SU-DHL-6 (cell line): ENCODE data around the gene EDRF1.
A peak's percentile ranks its signal among the peaks of the same experiment; 100 is the strongest.

ENCODE experiments used
- H2AFZ ChIP-seq: fragments of 200-600 bp; sonication (generic); 2 replicates; pipeline ENCODE4 v1.6.1; 2014; ENCODE audit warnings: low read depth, mild to moderate bottlenecking, moderate library complexity, mixed read lengths, antibody characterized with exemption, low read length; ENCODE audit not compliant: severe bottlenecking
- H3F3A ChIP-seq: fragments of 200-600 bp; shearing (Covaris generic); 2 replicates; pipeline ENCODE4 v1.6.0; 2016; ENCODE audit warnings: antibody characterized with exemption, mild to moderate bottlenecking; ENCODE audit not compliant: insufficient read depth
- H3K27ac ChIP-seq: fragments of 200-600 bp; sonication (generic); 2 replicates; pipeline ENCODE4 v1.5.1; 2016; ENCODE audit warnings: low read depth, mild to moderate bottlenecking, low read length, moderate library complexity, mixed read lengths
- H3K27me3 ChIP-seq: fragments of 200-600 bp; sonication (generic), shearing (Covaris generic); 2 replicates; pipeline ENCODE4 v1.6.0; 2014; ENCODE audit warnings: mild to moderate bottlenecking, low read length
- H3K36me3 ChIP-seq: fragments of 200-600 bp; sonication (generic); 2 replicates; pipeline ENCODE4 v1.6.1; 2014; ENCODE audit warnings: mild to moderate bottlenecking, low read length, mixed read lengths
- H3K4me2 ChIP-seq: fragments of 300-600, 200-600 bp; shearing (Covaris generic), sonication (generic); 2 replicates; pipeline ENCODE4 v1.6.0; 2014; ENCODE audit warnings: low read length, low read depth, mild to moderate bottlenecking; ENCODE audit not compliant: poor library complexity, severe bottlenecking
- H3K4me3 ChIP-seq: fragments of 200-600 bp; sonication (generic); 2 replicates; pipeline ENCODE4 v1.5.1; 2014; ENCODE audit warnings: antibody characterized with exemption, low read length, mild to moderate bottlenecking, mixed read lengths; ENCODE audit not compliant: insufficient read depth, poor library complexity, severe bottlenecking
- H3K79me2 ChIP-seq: fragments of 200-600 bp; sonication (generic); 2 replicates; pipeline ENCODE4 v1.6.1; 2014; ENCODE audit warnings: mild to moderate bottlenecking, low read length, moderate library complexity; ENCODE audit not compliant: insufficient read depth
- H3K9ac ChIP-seq: fragments of 200-600 bp; sonication (generic); 2 replicates; pipeline ENCODE4 v1.7.0; 2014; ENCODE audit warnings: mild to moderate bottlenecking, low read length
- H3K9me2 ChIP-seq: fragments of 200-600 bp; sonication (generic); replicated peaks from 2 replicates; pipeline ENCODE4 v1.6.1; 2014; ENCODE audit warnings: low read length; ENCODE audit not compliant: insufficient read depth
- H3K9me3 ChIP-seq: fragments of 200-600 bp; sonication (generic); 2 replicates; pipeline ENCODE4 v1.6.1; 2014; ENCODE audit warnings: low read length, mixed read lengths; ENCODE audit not compliant: insufficient read depth
- H4K20me1 ChIP-seq: fragments of 200-600 bp; sonication (generic); 2 replicates; pipeline ENCODE4 v1.6.1; 2014; ENCODE audit warnings: low read depth, mild to moderate bottlenecking, antibody characterized with exemption, low read length, moderate library complexity, mixed read lengths
- EZH2phosphoT487 ChIP-seq: fragments of 200-600 bp; sonication (generic), shearing (Covaris generic); conservative IDR thresholded peaks from 2 replicates; pipeline ENCODE4 v1.6.1; 2018; ENCODE audit warnings: mild to moderate bottlenecking, antibody characterized with exemption, low read length, moderate library complexity, mixed read lengths
- TF ChIP-seq, protein P1 (sequence below): fragments of 200-600 bp; sonication (generic); IDR thresholded peaks from one replicate; pipeline ENCODE4 v1.5.1; 2017; ENCODE audit warnings: antibody characterized with exemption, mild to moderate bottlenecking, low read length, moderate library complexity; ENCODE audit not compliant: insufficient read depth, poor library complexity, severe bottlenecking

EDRF1 gene, protein sequence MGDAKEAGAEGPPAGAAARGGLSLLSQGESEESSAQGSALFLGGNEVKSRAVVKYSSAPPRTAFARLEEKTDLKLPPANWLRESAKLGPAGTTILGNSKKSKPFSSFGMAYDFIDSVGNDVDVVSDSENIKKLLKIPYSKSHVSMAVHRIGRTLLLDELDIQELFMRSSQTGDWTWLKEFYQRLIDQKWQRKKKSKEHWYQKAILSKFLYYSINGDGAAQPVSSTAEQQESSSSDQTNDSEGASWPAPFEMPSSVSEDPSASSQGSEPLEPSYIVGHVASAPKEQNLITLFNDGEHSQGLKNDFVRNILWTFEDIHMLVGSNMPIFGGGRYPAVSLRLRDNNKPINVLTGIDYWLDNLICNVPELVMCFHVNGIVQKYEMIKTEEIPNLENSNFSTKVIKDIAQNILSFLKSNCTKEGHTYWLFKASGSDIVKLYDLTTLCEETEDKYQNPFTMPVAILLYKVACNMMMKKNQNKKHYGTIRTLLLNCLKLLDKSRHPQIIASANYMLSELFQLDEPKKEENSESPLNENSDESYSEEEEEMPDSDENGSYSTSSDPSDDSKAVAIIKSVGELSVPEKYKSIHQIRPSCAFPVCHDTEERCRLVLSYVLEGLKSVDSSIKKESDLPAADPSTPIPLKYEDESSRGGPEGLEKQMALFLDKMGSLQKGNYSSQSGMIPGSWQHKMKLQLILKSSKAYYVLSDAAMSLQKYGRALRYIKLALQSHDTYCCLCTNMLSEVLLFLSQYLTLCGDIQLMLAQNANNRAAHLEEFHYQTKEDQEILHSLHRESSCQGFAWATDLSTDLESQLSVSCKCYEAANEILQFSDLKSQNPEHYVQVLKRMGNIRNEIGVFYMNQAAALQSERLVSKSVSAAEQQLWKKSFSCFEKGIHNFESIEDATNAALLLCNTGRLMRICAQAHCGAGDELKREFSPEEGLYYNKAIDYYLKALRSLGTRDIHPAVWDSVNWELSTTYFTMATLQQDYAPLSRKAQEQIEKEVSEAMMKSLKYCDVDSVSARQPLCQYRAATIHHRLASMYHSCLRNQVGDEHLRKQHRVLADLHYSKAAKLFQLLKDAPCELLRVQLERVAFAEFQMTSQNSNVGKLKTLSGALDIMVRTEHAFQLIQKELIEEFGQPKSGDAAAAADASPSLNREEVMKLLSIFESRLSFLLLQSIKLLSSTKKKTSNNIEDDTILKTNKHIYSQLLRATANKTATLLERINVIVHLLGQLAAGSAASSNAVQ

DNA sequence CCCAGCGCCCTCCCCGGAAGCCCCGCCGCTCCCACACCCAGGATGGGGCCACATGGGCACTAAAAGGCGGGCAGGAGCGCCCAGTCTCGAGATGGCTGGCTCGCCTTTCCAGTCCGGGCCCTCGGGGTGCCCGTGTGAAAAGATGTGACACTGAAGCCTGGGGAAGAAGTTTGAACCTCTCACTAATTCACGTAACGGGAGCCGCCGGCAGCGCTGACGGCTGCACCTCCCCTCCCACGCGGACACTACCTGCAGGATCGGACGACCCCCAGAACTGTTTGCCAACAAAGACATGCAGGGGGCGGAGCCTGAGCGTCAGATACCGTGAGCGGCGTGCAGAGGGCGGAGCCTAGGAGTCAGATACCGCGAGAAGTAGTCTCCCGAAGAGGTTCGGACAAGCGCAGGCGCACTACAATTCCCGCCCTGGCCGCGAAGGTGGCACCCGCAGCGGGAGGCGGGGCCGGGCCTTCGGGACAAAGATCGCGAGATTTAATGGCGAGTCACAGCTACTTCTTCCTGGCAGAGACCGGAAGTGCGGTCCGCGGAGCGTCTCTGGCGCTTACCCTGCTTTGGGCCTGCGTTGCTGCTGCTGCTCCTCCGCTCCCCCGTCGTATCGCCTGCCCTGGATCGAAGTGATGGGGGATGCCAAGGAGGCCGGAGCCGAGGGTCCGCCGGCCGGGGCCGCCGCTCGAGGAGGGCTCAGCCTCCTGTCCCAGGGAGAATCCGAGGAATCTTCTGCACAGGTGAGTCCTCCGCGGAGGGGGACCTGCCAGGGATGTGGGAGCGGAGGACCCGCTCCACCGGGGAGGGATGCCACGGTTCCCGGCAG is at the start of gene EDRF1:
Gene EDRF1, plus strand, starts transcription at position 537 of the 829 bp plus-strand sequence. Its CDS starts 99 bp downstream, at position 636.
- Histone ChIP-seq H2AFZ (peak within 1 kb of the TSS; percentile 98), H3K9me3 (no peaks in the 10 kb centered on the region), H3K79me2 (peaks cover 33% of the 10 kb centered on the region), H3K9ac (peak within 1 kb of the TSS; percentile 89), H4K20me1 (peaks cover 4% of the 10 kb centered on the region; the same call in 1 of the 2 replicates), H3K27me3 (no peaks in the 10 kb centered on the region), H3K36me3 (peaks cover 30% of the 10 kb centered on the region), H3K9me2 (no peaks in the 10 kb centered on the region), H3K27ac (peak within 1 kb of the TSS; percentile 75), H3K4me3 (peak within 1 kb of the TSS; percentile 85), H3F3A (peaks cover 7% of the 10 kb centered on the region), H3K4me2 (peak within 1 kb of the TSS; percentile 93)
- no peak for TF ChIP-seq EZH2phosphoT487
- TF ChIP-seq, protein P1, sequence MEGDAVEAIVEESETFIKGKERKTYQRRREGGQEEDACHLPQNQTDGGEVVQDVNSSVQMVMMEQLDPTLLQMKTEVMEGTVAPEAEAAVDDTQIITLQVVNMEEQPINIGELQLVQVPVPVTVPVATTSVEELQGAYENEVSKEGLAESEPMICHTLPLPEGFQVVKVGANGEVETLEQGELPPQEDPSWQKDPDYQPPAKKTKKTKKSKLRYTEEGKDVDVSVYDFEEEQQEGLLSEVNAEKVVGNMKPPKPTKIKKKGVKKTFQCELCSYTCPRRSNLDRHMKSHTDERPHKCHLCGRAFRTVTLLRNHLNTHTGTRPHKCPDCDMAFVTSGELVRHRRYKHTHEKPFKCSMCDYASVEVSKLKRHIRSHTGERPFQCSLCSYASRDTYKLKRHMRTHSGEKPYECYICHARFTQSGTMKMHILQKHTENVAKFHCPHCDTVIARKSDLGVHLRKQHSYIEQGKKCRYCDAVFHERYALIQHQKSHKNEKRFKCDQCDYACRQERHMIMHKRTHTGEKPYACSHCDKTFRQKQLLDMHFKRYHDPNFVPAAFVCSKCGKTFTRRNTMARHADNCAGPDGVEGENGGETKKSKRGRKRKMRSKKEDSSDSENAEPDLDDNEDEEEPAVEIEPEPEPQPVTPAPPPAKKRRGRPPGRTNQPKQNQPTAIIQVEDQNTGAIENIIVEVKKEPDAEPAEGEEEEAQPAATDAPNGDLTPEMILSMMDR: no peak

DNA sequence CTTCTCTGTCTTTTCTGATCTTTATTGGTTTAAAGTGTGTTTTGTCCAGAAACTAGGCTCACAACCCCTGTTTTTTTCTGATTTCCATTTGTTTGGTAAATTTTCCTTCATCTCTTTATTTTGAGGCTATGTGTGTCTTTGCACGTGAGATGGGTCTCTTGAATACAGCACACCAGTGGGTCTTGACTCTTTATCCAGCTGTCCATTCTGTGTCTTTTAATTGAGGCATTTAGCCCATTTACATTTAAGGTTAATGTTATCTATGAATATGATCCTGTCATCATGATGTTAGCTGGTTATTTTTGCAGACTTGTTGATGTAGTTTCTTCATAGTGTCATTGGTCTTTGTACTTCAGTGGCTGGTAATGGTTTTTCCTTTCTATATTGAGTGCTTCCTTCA is 46.6 kb upstream of the EDRF1 start:
- Histone ChIP-seq H3K9me3 (no peaks in the 10 kb centered on the region), H3K9me2 (no peaks in the 10 kb centered on the region), H3K4me2 (no peak overlapping the region), H3K4me3 (no peak overlapping the region), H3K9ac (no peak overlapping the region), H4K20me1 (no peaks in the 10 kb centered on the region), H3K79me2 (no peaks in the 10 kb centered on the region), H2AFZ (no peak overlapping the region), H3F3A (no peaks in the 10 kb centered on the region), H3K27ac (no peak overlapping the region), H3K27me3 (no peaks in the 10 kb centered on the region), H3K36me3 (no peaks in the 10 kb centered on the region)
- TF ChIP-seq, protein P1: no peak
- TF ChIP-seq EZH2phosphoT487: no peak

DNA sequence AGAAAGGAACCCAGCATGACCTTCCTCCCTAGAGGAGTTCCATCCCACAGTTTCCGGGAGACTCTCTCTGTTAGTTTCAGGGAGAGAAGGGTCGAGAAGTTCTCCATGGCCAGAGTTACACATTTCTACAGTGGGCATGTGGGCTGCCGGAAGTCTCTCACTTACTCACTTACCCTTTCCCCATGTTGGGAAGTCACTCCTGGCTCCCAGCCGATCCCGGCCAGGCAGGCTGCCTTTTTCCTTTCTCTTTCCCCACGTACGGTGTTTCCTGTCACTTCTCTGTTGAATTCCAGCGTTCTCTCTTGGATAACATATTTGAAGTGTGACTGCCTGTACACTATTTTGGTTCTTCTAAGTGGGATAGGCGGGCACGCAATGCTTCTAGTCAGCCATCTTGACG is 40.1 kb upstream of the EDRF1 start:
- Histone ChIP-seq H3K9ac (no peak overlapping the region), H2AFZ (no peak overlapping the region), H3K4me3 (no peak overlapping the region), H3K9me2 (no peaks in the 10 kb centered on the region), H3K79me2 (no peaks in the 10 kb centered on the region), H3K9me3 (no peaks in the 10 kb centered on the region), H3K4me2 (no peak overlapping the region), H3F3A (no peaks in the 10 kb centered on the region), H3K27ac (no peak overlapping the region), H3K36me3 (no peaks in the 10 kb centered on the region), H3K27me3 (no peaks in the 10 kb centered on the region), H4K20me1 (no peaks in the 10 kb centered on the region)
- TF ChIP-seq EZH2phosphoT487: no peak
- TF ChIP-seq, protein P1: no peak
